ENCODE results near the gene CLEC14A.

Gene CLEC14A

GRCh38 chr14:38279572-38279971 lies 23.7 kb upstream of the CLEC14A start:
- 100% methylated on average over 1 of the region's 1 CpG for WGBS, 2 experiments
- Histone ChIP-seq H3K27me3 (ENCODE audit: control insufficient read depth, insufficient read depth, low read length, poor library complexity, severe bottlenecking) (no peaks in the 10 kb centered on the region), H3K9me3 (ENCODE audit: control insufficient read depth, low read length) (no peaks in the 10 kb centered on the region), H3K4me1 (ENCODE audit: control insufficient read depth, insufficient read depth, low read length) (peaks cover 5% of the 10 kb centered on the region), H3K36me3 (ENCODE audit: control insufficient read depth, insufficient read depth, low read length) (no peaks in the 10 kb centered on the region), H3K4me3 (ENCODE audit: insufficient read depth, low read depth, low read length) (no peak overlapping the region), H3K27ac (ENCODE audit: insufficient read depth, low read depth, low read length, poor library complexity, severe bottlenecking) (no peak overlapping the region)

DNA sequence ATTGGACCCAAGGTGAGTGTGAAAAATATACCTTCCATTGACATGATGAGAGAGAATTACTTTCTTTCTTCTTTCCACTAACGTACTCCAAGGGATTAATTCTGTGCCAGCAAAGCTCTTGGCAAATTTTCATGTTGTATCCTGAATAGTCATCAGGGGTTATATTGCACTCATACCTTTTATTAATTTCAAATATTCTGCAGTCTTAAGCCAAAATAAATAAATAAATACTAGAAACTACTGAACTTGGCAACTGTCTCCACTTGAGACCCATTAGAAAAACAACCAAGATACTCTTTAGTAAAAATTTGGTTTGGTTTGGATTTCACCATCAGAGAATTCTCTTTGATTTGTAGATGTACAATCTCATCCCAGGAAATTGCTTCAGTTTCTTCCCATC lies 22.1 kb upstream of the CLEC14A start:
- no peaks in the 10 kb centered on the region for H3K27me3 ChIP-seq (ENCODE audit: control insufficient read depth, insufficient read depth, low read length, poor library complexity, severe bottlenecking)
- 89% methylated on average over 1 of the region's 1 CpG; no CpG with 5 or more reads in 1 of the 2 experiments for WGBS, 2 experiments
- no peak overlapping the region for H3K4me3 ChIP-seq (ENCODE audit: insufficient read depth, low read depth, low read length)
- peaks cover 5% of the 10 kb centered on the region for H3K4me1 ChIP-seq (ENCODE audit: control insufficient read depth, insufficient read depth, low read length)
- no peaks in the 10 kb centered on the region for H3K9me3 ChIP-seq (ENCODE audit: control insufficient read depth, low read length)
- H3K27ac ChIP-seq (ENCODE audit: insufficient read depth, low read depth, low read length, poor library complexity, severe bottlenecking), result no peak overlapping the region
- H3K36me3 ChIP-seq (ENCODE audit: control insufficient read depth, insufficient read depth, low read length), result no peaks in the 10 kb centered on the region

- no peak overlapping the region for H3K4me3 ChIP-seq (ENCODE audit: insufficient read depth, low read depth, low read length)
- 87 to 92% methylated on average over 4 of the region's 4 CpGs for WGBS, 2 experiments
- H3K36me3 ChIP-seq (ENCODE audit: control insufficient read depth, insufficient read depth, low read length), result no peaks in the 10 kb centered on the region
- H3K4me1 ChIP-seq (ENCODE audit: control insufficient read depth, insufficient read depth, low read length), result no peaks in the 10 kb centered on the region
- no peak overlapping the region for H3K27ac ChIP-seq (ENCODE audit: insufficient read depth, low read depth, low read length, poor library complexity, severe bottlenecking)
- no peaks in the 10 kb centered on the region for H3K27me3 ChIP-seq (ENCODE audit: control insufficient read depth, insufficient read depth, low read length, poor library complexity, severe bottlenecking)
- H3K9me3 ChIP-seq (ENCODE audit: control insufficient read depth, low read length), result no peaks in the 10 kb centered on the region
These were observed 7.0 kb upstream of the CLEC14A start for GRCh38 chr14:38262844-38263243.

GRCh38 chr14:38261620-38262019 lies 5.7 kb upstream of the CLEC14A start:
- H3K4me3 ChIP-seq (ENCODE audit: insufficient read depth, low read depth, low read length), result no peak overlapping the region
- no peaks in the 10 kb centered on the region for H3K4me1 ChIP-seq (ENCODE audit: control insufficient read depth, insufficient read depth, low read length)
- H3K9me3 ChIP-seq (ENCODE audit: control insufficient read depth, low read length), result no peaks in the 10 kb centered on the region
- H3K36me3 ChIP-seq (ENCODE audit: control insufficient read depth, insufficient read depth, low read length), result no peaks in the 10 kb centered on the region
- H3K27ac ChIP-seq (ENCODE audit: insufficient read depth, low read depth, low read length, poor library complexity, severe bottlenecking), result no peak overlapping the region
- WGBS, 2 experiments, result 77 to 89% methylated on average over 1 of the region's 1 CpG
- H3K27me3 ChIP-seq (ENCODE audit: control insufficient read depth, insufficient read depth, low read length, poor library complexity, severe bottlenecking), result peaks cover 10% of the 10 kb centered on the region

DNA sequence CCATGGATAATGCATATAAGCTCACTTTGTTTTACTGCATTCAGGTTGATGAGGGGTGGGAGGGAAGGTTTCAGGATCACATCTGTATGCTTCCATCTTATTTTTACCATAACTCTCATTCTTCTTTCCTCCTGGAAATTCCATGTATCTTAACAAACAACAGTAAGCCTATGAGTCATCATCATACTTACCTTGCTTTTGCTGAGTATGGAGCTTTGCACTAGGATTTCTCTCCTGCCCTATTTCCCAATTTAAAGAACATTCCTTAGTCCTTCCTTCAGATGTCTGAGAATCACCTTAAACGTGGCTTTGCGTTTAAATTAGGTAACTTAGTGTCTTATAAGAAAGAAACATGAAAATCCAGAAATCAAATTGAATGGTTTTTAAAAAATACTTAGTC lies 1.6 kb upstream of the CLEC14A start:
- H3K27ac ChIP-seq (ENCODE audit: insufficient read depth, low read depth, low read length, poor library complexity, severe bottlenecking), result no peak overlapping the region
- H3K36me3 ChIP-seq (ENCODE audit: control insufficient read depth, insufficient read depth, low read length), result no peaks in the 10 kb centered on the region
- H3K4me3 ChIP-seq (ENCODE audit: insufficient read depth, low read depth, low read length), result no peak overlapping the region
- 87% methylated on average over 2 of the region's 2 CpGs; no CpG with 5 or more reads in 1 of the 2 experiments for WGBS, 2 experiments
- no peaks in the 10 kb centered on the region for H3K4me1 ChIP-seq (ENCODE audit: control insufficient read depth, insufficient read depth, low read length)
- no peaks in the 10 kb centered on the region for H3K9me3 ChIP-seq (ENCODE audit: control insufficient read depth, low read length)
- peaks cover 47% of the 10 kb centered on the region for H3K27me3 ChIP-seq (ENCODE audit: control insufficient read depth, insufficient read depth, low read length, poor library complexity, severe bottlenecking)

- Histone ChIP-seq H3K4me1 (ENCODE audit: control insufficient read depth, insufficient read depth, low read length) (no peaks in the 10 kb centered on the region), H3K9me3 (ENCODE audit: control insufficient read depth, low read length) (no peaks in the 10 kb centered on the region), H3K36me3 (ENCODE audit: control insufficient read depth, insufficient read depth, low read length) (no peaks in the 10 kb centered on the region), H3K27ac (ENCODE audit: insufficient read depth, low read depth, low read length, poor library complexity, severe bottlenecking) (no peak overlapping the region), H3K4me3 (ENCODE audit: insufficient read depth, low read depth, low read length) (no peak overlapping the region), H3K27me3 (ENCODE audit: control insufficient read depth, insufficient read depth, low read length, poor library complexity, severe bottlenecking) (peaks cover 47% of the 10 kb centered on the region)
- 57 to 67% methylated on average over 4 to 5 of the region's 5 CpGs for WGBS, 2 experiments
These were observed 594 bp upstream of the CLEC14A start for GRCh38 chr14:38256533-38256840.

DNA sequence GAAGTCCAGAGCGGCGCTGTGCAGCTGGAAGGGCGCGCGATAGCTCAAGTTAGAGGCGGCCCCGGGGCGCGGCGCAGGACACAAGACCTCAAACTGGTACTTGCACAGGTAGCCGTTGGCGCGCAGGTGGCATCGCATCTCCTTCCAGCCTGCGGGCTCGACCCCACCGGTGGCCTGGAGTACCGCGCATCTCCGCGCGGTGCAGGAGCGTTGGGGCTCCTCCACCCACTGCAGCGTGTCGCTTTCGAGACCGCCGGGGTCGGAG lies 553 bp downstream of the CLEC14A start:
- H3K27ac ChIP-seq (ENCODE audit: insufficient read depth, low read depth, low read length, poor library complexity, severe bottlenecking), result no peak overlapping the region
- no peaks in the 10 kb centered on the region for H3K4me1 ChIP-seq (ENCODE audit: control insufficient read depth, insufficient read depth, low read length)
- WGBS, 2 experiments, result 1 to 2% methylated on average over 29 of the region's 29 CpGs
- peak overlapping the region; percentile 41 for H3K4me3 ChIP-seq (ENCODE audit: insufficient read depth, low read depth, low read length)
- H3K9me3 ChIP-seq (ENCODE audit: control insufficient read depth, low read length), result no peaks in the 10 kb centered on the region
- H3K27me3 ChIP-seq (ENCODE audit: control insufficient read depth, insufficient read depth, low read length, poor library complexity, severe bottlenecking), result peaks cover 47% of the 10 kb centered on the region
- no peaks in the 10 kb centered on the region for H3K36me3 ChIP-seq (ENCODE audit: control insufficient read depth, insufficient read depth, low read length)

DNA sequence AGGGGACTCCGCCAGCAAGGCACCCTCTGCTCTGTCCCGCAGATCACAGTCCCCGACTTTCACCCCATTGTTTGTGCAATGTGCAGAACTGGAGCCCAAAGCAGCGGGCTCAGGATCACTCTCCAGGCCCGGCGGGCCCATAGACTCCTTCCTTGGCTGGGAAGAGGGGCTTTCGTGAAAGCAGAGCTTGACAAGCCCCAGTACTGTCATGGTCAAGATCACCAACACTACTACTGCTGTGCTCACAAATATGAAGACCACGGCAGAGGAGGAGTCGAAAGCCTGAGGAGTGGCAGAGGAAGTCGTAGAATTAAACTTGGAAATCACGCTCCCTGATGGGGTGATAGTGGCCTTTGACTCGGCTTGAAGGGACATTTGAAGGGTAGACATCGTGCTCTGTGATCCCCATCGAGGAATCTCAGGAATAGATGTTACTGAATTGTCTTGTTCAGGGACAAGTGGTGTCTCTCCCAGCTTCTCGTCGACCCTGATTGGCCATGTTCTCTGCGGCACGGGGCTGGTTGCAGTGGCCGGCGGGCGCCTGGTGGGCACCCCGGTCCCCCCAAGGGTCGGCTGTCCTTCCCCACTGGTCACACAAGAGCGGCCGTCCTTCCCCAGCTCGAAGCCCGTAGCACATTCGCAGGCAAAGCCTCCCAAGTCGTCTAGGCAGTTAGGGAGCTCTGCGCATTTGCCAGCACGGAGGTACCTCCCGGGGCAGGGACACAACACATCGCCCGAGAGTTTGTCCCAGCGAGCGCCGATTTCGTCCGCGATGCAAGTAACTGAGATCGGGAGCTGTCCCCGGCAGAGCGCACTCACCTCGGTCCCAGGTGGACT lies 1.1 kb downstream of the CLEC14A start:
- Histone ChIP-seq H3K36me3 (ENCODE audit: control insufficient read depth, insufficient read depth, low read length) (no peaks in the 10 kb centered on the region), H3K9me3 (ENCODE audit: control insufficient read depth, low read length) (no peaks in the 10 kb centered on the region), H3K27me3 (ENCODE audit: control insufficient read depth, insufficient read depth, low read length, poor library complexity, severe bottlenecking) (peaks cover 47% of the 10 kb centered on the region), H3K4me1 (ENCODE audit: control insufficient read depth, insufficient read depth, low read length) (no peaks in the 10 kb centered on the region), H3K4me3 (ENCODE audit: insufficient read depth, low read depth, low read length) (peak overlapping the region; percentile 41), H3K27ac (ENCODE audit: insufficient read depth, low read depth, low read length, poor library complexity, severe bottlenecking) (no peak overlapping the region)
- whole genome bisulfite sequencing, 2 experiments, result 26 to 28% methylated on average over 44 of the region's 44 CpGs

- Histone ChIP-seq H3K9me3 (ENCODE audit: control insufficient read depth, low read length) (no peaks in the 10 kb centered on the region), H3K4me3 (ENCODE audit: insufficient read depth, low read depth, low read length) (no peak overlapping the region)
- WGBS, 2 experiments, result 78 to 86% methylated on average over 4 of the region's 4 CpGs
These were observed 2.2 kb downstream of the CLEC14A start for GRCh38 chr14:38253676-38254075.

DNA sequence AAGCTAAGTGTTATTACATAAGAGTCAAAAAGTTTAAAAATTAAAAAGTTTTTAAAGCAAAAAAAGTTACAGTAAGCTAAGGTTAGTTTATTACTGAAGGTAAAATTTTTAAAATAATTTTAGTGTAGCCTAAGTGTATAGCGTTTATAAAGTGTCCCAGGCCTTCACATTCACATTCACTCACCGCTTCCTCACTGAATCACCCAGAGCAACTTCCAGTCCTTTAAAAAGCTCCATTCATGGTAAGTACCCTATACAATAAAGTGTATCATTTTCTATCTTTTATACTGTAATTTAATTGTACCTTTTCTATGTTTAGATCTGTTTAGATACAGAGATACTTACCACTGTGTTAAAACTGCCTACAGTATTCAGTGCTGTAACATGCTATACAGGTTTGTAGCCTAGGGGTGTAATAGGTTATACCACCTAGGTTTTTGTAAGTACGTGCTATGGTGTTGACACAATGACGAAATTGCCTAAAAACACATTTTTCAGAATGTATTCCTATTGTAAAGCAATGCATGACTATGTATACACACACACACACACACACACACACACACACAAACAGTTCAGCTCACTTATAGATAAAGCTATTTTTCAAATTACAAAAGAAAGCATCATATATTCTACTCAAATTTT lies 3.7 kb downstream of the CLEC14A start:
- H3K27me3 ChIP-seq (ENCODE audit: control insufficient read depth, insufficient read depth, low read length, poor library complexity, severe bottlenecking), result peaks cover 43% of the 10 kb centered on the region
- 77 to 94% methylated on average over 2 to 4 of the region's 4 CpGs for WGBS, 2 experiments
- no peak overlapping the region for H3K4me3 ChIP-seq (ENCODE audit: insufficient read depth, low read depth, low read length)
- no peaks in the 10 kb centered on the region for H3K36me3 ChIP-seq (ENCODE audit: control insufficient read depth, insufficient read depth, low read length)
- no peak overlapping the region for H3K27ac ChIP-seq (ENCODE audit: insufficient read depth, low read depth, low read length, poor library complexity, severe bottlenecking)
- no peaks in the 10 kb centered on the region for H3K9me3 ChIP-seq (ENCODE audit: control insufficient read depth, low read length)
- no peaks in the 10 kb centered on the region for H3K4me1 ChIP-seq (ENCODE audit: control insufficient read depth, insufficient read depth, low read length)

More at GRCh38 chr14:38253676-38254075, 2.2 kb downstream of the CLEC14A start:
- peaks cover 47% of the 10 kb centered on the region for H3K27me3 ChIP-seq (ENCODE audit: control insufficient read depth, insufficient read depth, low read length, poor library complexity, severe bottlenecking)
- H3K4me1 ChIP-seq (ENCODE audit: control insufficient read depth, insufficient read depth, low read length), result no peaks in the 10 kb centered on the region
- no peaks in the 10 kb centered on the region for H3K36me3 ChIP-seq (ENCODE audit: control insufficient read depth, insufficient read depth, low read length)
- H3K27ac ChIP-seq (ENCODE audit: insufficient read depth, low read depth, low read length, poor library complexity, severe bottlenecking), result no peak overlapping the region

Data from ectodermal cell (in vitro differentiated cells).